GM19025 (cell line): Measurements from ENCODE around the gene SERPINA10.
A peak's percentile ranks its signal among the peaks of the same experiment; 100 is the strongest.

ENCODE experiments used
- ATAC-seq: cut with Tn5 transposase; IDR thresholded peaks from one replicate; pipeline ENCODE4 v1.9.1; 2021; ENCODE audit warnings: mild to moderate bottlenecking, low read depth, moderate library complexity; ENCODE audit not compliant: unreplicated experiment

SERPINA10 gene, protein sequence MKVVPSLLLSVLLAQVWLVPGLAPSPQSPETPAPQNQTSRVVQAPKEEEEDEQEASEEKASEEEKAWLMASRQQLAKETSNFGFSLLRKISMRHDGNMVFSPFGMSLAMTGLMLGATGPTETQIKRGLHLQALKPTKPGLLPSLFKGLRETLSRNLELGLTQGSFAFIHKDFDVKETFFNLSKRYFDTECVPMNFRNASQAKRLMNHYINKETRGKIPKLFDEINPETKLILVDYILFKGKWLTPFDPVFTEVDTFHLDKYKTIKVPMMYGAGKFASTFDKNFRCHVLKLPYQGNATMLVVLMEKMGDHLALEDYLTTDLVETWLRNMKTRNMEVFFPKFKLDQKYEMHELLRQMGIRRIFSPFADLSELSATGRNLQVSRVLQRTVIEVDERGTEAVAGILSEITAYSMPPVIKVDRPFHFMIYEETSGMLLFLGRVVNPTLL

DNA sequence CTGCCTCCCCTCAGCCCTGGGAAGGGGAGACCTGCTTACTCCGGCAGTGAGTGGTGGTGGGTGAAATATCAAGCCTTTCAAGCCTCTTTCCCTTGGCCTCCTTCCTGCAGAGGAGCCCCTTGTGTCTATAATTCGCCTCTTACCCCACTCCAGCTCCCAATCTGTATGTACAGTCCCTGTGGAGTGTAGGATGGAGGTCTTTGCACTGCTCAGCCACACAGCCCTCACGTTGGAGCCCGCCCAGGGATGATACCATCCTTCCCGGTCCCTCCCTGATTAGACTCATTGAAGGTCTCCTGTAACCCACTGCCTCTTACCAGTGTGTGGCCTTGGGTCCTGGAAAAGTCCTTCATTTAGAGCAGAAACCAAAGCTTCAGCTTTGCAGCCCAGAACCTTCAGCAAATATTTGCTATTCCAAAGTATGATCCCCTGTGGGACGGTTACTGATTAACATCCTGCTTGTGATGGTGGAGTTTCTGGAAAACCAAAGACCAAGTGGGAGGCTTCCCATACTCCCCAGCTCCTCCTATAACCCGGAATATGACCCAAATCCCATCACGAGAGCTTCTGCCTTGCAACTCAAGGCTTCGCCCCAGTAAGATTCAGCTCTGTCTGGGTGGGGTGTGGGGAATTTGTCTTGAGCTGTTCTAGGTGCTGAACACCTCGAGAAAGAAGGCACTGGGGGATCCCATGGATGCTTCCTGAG, at the start of gene SERPINA10:
Gene SERPINA10 (minus strand): TSS at position 397 of the 706 bp plus-strand sequence. CDS start 2,675 bp downstream, outside the sequence.
- ATAC-seq = no peak

DNA sequence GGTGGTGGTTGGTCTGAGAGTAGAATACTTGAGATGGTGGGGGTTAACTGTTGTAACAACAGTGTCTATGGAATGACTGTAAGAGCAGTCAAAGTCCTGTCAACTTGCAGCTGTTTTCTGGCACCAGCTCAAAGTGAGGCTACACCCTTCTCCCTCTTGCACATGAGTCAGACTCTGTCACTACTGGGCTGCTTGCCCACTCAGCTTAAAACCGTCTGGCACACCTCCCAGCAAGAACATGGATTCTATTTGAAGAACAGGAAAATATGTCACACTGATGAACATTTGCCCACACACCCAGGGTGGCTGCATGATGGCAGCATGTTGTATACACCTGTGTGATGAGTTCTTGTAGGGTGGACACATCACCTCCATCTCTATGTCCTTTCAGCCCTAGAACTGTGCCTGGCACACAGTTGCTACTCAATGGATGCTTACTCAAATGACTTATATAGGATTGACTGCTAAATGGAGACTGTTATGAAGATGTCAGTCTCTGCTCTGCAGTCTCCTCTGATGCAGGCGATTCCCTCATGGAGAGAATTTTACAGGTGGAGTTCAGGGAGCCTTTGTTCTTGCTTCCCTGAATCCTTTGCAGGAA, 49.4 kb upstream of the SERPINA10 start:
- no peak for ATAC-seq

DNA sequence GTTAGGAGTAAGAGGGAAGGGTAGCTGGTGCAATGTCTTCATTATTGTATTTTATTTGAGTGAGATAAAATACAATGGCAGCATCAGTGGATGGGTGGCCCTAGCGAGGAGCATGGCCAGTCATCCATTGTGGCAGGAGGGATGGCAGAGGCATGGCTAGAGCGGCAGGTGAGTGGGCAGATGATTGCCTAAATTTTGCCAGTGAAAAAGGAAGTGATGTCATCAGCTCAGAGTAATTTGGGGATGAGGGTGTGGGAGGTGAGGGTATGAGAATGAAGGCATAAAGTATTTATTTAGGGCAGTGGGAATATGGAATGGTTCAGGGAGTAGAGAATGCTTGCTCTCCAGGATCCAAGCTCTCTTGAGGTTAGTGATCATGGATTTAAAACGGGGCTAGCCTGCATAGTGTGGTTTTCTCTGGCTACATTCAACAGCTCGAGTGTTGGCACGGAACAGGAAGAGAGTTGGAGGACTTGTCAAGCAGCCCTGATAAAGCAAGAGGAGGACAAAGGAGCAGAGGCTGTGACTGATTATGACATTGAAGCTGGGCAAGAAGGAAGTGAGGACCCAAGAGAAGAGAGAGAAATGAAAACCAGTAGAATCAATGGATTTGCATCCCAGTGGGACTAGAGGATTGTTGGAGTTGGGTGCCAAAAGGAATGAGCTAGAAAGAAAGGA, 48.7 kb upstream of the SERPINA10 start:
- no peak for ATAC-seq

- ATAC-seq = no peak
Observed at GRCh38 chr14:94340533-94340932, 47.5 kb upstream of the SERPINA10 start.

DNA sequence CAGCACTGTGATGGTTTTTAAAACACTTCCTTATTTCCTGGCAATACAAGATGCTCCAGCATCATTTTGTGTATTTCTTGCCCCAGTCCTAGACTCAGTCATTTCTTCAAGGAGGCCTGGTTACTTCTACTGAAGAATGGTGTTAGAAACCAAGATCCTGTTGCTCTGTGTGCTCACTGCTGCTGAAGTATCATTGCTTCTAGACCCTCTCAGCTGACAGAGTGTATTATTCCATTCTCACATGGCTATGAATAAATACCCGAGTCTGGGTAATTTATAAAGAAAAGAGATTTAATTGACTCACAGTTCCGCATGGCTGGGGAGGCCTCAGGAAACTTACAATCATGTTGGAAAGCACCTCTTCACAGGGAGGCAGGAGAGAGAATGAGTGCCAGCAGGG, 45.0 kb upstream of the SERPINA10 start:
- no peak for ATAC-seq

GRCh38 chr14:94337274-94337673, 44.2 kb upstream of the SERPINA10 start:
- no peak for ATAC-seq

GRCh38 chr14:94334872-94335271, 41.8 kb upstream of the SERPINA10 start:
- ATAC-seq = no peak

- ATAC-seq = no peak
Observed at GRCh38 chr14:94332587-94332986, 39.5 kb upstream of the SERPINA10 start.

GRCh38 chr14:94332063-94332583, 39.1 kb upstream of the SERPINA10 start:
- no peak for ATAC-seq

- no peak for ATAC-seq
Observed at GRCh38 chr14:94331462-94331861, 38.4 kb upstream of the SERPINA10 start.

DNA sequence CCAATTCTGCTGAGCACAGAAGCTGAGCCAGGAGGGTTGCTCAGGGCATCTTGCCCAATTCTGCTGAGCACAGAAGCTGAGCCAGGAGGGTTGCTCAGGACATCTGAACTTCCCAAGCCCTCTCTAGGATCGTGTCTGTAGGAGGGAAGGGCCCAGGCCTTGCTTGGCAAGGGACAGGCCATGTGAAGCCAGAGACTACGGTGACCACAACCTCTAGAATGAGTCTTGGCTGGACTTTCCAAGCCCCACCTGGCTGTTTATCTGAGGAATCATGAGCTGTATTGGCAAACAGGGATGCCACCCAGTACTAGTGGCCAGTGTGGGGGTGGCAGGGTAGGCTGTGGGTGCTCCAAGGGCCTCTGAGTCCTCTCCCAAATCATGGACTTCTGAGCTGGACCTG, 37.8 kb upstream of the SERPINA10 start:
- no peak for ATAC-seq

GRCh38 chr14:94330432-94330831, 37.4 kb upstream of the SERPINA10 start:
- ATAC-seq = no peak

DNA sequence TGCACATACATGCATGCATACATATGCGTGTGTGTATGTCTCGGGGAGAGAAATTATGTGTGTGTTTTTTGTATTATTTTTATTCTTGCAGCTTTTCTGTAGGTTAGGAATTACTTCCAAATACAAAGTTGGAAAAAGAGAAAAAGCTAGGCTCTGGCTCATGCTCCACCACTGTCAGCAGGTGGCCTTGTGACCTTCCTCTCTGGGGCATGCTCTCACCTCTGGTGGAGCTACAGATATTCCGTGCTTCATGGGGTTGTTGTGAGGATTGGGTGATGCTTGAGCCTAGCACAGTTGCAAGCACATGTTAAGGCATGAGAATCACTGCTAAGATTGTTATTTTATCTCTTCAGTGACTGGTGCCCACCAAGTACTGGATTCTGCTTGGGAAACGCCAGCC, 36.8 kb upstream of the SERPINA10 start:
- ATAC-seq = no peak

DNA sequence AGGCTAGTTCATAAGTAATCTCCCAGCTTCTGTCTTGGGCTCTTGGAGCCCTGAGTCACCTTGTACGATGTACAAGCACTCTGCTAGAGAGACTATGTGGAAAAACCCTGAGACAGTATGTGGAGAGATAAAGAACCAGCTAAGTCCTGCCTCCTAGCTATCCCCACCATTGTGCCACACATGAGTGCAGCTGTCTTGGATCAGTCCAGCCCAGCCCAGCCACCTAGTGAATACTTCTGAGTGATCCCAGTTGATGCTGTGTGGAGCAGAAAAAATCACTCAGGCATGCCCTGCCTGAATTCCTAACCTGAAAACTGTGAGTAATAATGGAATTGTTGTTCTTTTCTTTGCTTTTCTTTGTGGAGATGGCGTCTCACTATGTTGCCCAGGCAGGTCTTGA, 35.1 kb upstream of the SERPINA10 start:
- ATAC-seq = no peak

- ATAC-seq = no peak
Observed at GRCh38 chr14:94322648-94323570, 29.8 kb upstream of the SERPINA10 start, which contains the start of gene SERPINA6. Gene SERPINA6 (minus strand): TSS chr14:94323336. CDS start chr14:94314648, 8,688 bp downstream.

- ATAC-seq = no peak
Observed at GRCh38 chr14:94321421-94322271, 28.6 kb upstream of the SERPINA10 start.

DNA sequence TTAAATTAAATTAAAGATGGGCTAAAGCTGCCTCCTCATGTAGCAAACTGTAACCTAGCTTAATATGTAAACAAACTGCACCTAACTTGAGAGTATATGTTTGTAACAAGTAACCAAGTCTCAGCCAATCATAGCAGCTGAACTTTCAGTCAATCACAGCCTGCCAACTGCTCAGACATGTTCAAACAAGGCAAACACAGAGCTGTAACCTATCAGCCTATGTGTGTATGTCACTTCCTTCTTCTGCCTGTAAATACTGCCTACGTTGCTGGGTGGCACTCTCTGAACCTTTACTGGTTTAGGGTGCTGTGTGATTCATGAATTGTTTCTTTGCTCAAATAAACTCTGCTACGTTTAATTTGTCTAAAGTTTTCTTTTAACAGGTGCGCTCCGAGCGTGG, 27.2 kb upstream of the SERPINA10 start:
- peak; percentile 59 for ATAC-seq

- no peak for ATAC-seq
Observed at GRCh38 chr14:94317259-94317658, 24.2 kb upstream of the SERPINA10 start.
